Progenitor cell of endocrine pancreas (in vitro differentiated cells): ENCODE measurements around the gene JPT1. TPM values are rescaled to one million over a fixed set of nuclear protein-coding genes. Genes with fewer than 3 reads are reported as not detected.
"Not testable (repeated sequence)": the region's sequence is repeated elsewhere in the genome, so short reads cannot be mapped to it uniquely, and the experiment has no call there.

Experiments
- DNase-seq: peaks from one replicate; pipeline ENCODE4 v3.0.0; 2021; ENCODE audit warnings: low spot score; ENCODE audit not compliant: unreplicated experiment
- H3K27ac Mint-ChIP-seq: 2 replicates; pipeline ENCODE4 v1.8.0; 2021; ENCODE audit warnings: mild to moderate bottlenecking, moderate library complexity, mixed read lengths
- H3K27me3 Mint-ChIP-seq: 2 replicates; pipeline ENCODE4 v1.8.0; 2021; ENCODE audit warnings: mixed read lengths
- H3K36me3 Mint-ChIP-seq: 2 replicates; pipeline ENCODE4 v1.8.0; 2022; ENCODE audit warnings: mixed read lengths; ENCODE audit not compliant: insufficient read depth
- H3K4me1 Mint-ChIP-seq: 2 replicates; pipeline ENCODE4 v1.8.0; 2021; ENCODE audit warnings: low read depth, mixed read lengths
- H3K4me3 Mint-ChIP-seq: 2 replicates; pipeline ENCODE4 v1.8.0; 2021; ENCODE audit warnings: low read depth, mild to moderate bottlenecking, moderate library complexity, mixed read lengths
- H3K9me3 Mint-ChIP-seq: 2 replicates; pipeline ENCODE4 v1.8.0; 2021; ENCODE audit warnings: low read depth, mixed read lengths
- CTCF ChIP-seq: fragments of 200-600 bp; sonication (generic); IDR thresholded peaks from one replicate; pipeline ENCODE4 v1.5.0; 2021; ENCODE audit warnings: antibody characterized with exemption, mild to moderate bottlenecking; ENCODE audit not compliant: unreplicated experiment
- total RNA-seq: library from RNA; stranded (reverse); gene quantifications from 2 replicates; pipeline ENCODE4 v1.2.1, GENCODE V29; 2021

Gene JPT1
- total RNA-seq, 1 donor from 2014 or later = 202 TPM

GRCh38 chr17:75163074-75163473 lies 8.8 kb upstream of the JPT1 start:
- Mint-ChIP-seq H3K36me3 (peaks cover 12% of the 10 kb centered on the region), H3K9me3 (no peaks in the 10 kb centered on the region), H3K27me3 (no peaks in the 10 kb centered on the region), H3K4me1 (no peaks in the 10 kb centered on the region), H3K4me3 (no peak overlapping the region), H3K27ac (no peak overlapping the region)
- DNase-seq = no peak
- TF ChIP-seq CTCF = no peak

DNA sequence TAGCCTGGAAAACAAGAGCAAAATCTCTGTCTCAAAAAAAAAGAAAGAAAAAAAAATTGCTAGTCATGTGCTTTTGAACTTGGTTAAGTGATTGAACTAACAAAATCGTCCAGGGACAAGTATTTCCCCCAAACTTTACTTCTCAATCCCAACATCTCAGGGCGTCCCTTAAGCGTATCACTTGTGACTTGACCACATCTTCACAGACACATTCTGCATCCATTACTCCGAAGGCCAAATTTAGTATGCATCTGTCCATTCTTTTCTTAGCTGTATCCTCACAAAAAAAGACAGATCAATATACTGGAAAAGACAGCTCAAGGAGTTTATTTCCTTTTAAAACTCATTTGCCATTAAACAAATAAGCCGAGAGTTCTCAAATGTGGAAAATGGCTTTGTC lies 5.9 kb upstream of the JPT1 start:
- Mint-ChIP-seq H3K9me3 (no peaks in the 10 kb centered on the region), H3K4me1 (no peaks in the 10 kb centered on the region), H3K27me3 (no peaks in the 10 kb centered on the region), H3K4me3 (no peak overlapping the region), H3K36me3 (peaks cover 6% of the 10 kb centered on the region), H3K27ac (no peak overlapping the region)
- no peak for TF ChIP-seq CTCF
- no peak for DNase-seq

DNA sequence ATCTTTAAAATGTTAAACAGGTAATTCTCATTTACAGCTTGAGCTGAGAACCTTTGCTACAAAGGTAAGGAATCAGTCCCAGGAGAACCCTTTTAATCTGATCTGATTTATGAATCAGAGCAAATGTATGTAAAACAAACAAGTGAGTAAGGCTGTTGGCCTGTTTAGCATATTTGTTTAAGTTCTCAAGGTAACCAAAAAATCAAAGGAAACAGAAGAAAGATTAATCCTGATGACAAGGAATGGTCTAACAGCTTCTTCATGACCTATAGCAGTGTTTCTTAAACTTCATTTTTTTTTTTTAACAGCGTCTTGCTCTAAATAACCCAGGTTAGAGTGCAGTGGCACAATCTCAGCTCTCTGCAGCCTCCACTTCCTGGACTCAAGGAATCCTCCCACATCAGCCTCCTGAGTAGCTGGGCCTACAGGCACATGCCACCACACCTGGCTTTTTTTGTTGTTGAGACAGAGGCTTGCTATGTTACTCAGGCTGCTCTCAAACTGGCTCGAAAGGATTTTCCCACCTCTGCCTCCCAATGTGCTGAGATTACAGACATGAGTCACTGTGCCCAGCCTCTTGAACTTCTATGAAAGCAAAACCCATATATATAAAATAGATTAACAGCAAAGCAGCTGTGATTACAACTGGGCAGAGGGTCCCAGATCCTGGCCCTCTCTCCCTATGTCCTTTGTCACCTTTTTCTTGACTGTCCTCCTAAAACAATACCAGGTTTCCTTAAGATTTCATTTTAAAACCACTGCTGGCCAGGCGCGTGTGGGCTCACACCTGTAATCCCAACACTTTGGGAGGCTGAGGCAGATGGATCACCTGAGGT lies 5.1 kb upstream of the JPT1 start:
- no peak for DNase-seq
- Mint-ChIP-seq H3K9me3 (no peaks in the 10 kb centered on the region), H3K4me1 (peaks cover 4% of the 10 kb centered on the region), H3K36me3 (peaks cover 6% of the 10 kb centered on the region), H3K4me3 (no peak overlapping the region), H3K27me3 (no peaks in the 10 kb centered on the region), H3K27ac (no peak overlapping the region)
- TF ChIP-seq CTCF = no peak

DNA sequence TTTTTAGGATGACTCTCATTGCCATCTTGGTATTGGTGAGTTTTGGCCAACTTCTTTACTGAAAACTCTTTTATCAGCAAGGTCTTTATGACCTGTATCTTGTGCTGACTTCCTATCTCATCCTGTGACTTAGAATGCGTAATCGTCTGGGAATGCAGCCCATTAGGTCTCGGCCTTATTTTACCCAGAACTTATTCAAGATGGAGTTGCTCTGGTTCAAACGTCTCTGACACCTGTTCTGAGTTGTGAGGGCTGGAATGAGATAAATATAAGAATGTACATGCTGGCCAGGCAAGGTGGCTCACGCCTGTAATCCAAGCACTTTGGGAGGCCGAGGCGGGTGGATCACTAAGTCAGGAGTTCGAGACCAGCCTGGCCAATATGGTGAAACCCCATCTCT lies 4.2 kb upstream of the JPT1 start:
- H3K27me3 Mint-ChIP-seq, DNase-seq, H3K36me3 Mint-ChIP-seq, H3K9me3 Mint-ChIP-seq, H3K4me1 Mint-ChIP-seq, H3K4me3 Mint-ChIP-seq, H3K27ac Mint-ChIP-seq: not testable (repeated sequence)

GRCh38 chr17:75155191-75155601 lies 884 bp upstream of the JPT1 start:
- Mint-ChIP-seq H3K4me1 (peaks cover 16% of the 10 kb centered on the region), H3K9me3 (no peaks in the 10 kb centered on the region), H3K27ac (no peak overlapping the region), H3K4me3 (no peak overlapping the region), H3K27me3 (no peaks in the 10 kb centered on the region), H3K36me3 (peaks cover 2% of the 10 kb centered on the region)
- TF ChIP-seq CTCF = no peak
- no peak for DNase-seq

- Mint-ChIP-seq H3K9me3 (no peaks in the 10 kb centered on the region), H3K27me3 (no peaks in the 10 kb centered on the region), H3K4me1 (peaks cover 19% of the 10 kb centered on the region), H3K4me3 (peak overlapping the region; percentile 97), H3K27ac (peak overlapping the region; percentile 96), H3K36me3 (peaks cover 6% of the 10 kb centered on the region)
- no peak for TF ChIP-seq CTCF
- peak; percentile 47 for DNase-seq
Measured at GRCh38 chr17:75153780-75154194, 525 bp downstream of the JPT1 start.
